ENCODE data around the gene STRN. TPM values are rescaled to one million over a fixed set of nuclear protein-coding genes. Genes with fewer than 3 reads are reported as not detected.
"Not testable (repeated sequence)": the region's sequence is repeated elsewhere in the genome, so short reads cannot be mapped to it uniquely, and the experiment has no call there.

The STRN gene
- total RNA-seq, 4 donors from 2014 or later = 18.2 to 26.4 (median 21.5) TPM

DNA sequence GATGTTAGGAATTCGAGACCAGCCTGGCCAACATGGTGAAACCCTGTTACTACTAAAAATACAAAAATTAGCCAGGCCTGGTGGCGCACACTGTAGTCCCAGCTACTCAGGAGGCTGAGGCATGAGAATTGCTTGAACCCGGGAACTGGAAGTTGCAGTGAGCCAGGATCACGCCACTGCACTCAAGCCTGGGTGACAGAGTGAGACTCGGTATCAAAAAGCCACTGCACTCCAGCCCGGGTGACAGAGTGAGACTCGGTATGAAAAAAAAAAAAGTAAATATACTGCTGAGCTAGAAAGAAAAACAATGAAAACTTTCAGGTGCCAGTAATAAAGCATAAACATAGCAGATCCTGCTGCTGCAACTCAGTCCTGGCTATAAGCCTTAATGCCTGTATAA lies 73.5 kb downstream of the STRN start:
- no peak for TF ChIP-seq EP300 (IDR thresholded peaks at IDR 0.05)
- H3K36me3 ChIP-seq = peaks cover 0 to 31% (median 0%) of the 10 kb centered on the region in 3 donors
- H3K27ac ChIP-seq = no peak overlapping the region
- WGBS, 2 donors = 87 to 90% methylated on average over 7 of the region's 7 CpGs
- H3K4me3 ChIP-seq = no peak overlapping the region
- no peaks in the 10 kb centered on the region for H3K4me1 ChIP-seq
- no peaks in the 10 kb centered on the region for H3K9me3 ChIP-seq
- H3K27me3 ChIP-seq = no peaks in the 10 kb centered on the region
- no peak for DNase-seq (ENCODE audit: low spot score in 2 of 2)

DNA sequence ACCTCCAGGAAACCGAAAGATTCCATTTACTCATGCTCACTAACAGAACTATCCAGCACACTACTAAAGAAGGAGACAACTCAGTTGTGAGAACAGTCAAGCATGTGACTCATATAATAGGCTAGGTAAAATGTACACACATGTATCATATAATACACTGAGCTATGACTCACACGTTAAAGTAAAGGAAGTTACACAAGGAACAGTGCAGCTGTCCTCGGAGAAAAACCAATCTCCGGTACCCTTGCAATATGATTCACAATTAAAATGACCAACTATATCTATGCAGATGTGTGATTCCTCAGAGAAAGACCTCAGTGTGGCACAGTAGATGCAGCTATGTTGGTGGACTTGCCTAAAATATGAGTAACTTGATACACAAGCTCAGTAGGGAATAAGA lies 76.5 kb downstream of the STRN start:
- no peaks in the 10 kb centered on the region for H3K27me3 ChIP-seq
- DNase-seq (ENCODE audit: low spot score in 2 of 2) = no peak
- H3K36me3 ChIP-seq = peaks cover 0 to 32% (median 0%) of the 10 kb centered on the region in 3 donors
- TF ChIP-seq EP300 (IDR thresholded peaks at IDR 0.05) = no peak
- TF ChIP-seq, protein P1, sequence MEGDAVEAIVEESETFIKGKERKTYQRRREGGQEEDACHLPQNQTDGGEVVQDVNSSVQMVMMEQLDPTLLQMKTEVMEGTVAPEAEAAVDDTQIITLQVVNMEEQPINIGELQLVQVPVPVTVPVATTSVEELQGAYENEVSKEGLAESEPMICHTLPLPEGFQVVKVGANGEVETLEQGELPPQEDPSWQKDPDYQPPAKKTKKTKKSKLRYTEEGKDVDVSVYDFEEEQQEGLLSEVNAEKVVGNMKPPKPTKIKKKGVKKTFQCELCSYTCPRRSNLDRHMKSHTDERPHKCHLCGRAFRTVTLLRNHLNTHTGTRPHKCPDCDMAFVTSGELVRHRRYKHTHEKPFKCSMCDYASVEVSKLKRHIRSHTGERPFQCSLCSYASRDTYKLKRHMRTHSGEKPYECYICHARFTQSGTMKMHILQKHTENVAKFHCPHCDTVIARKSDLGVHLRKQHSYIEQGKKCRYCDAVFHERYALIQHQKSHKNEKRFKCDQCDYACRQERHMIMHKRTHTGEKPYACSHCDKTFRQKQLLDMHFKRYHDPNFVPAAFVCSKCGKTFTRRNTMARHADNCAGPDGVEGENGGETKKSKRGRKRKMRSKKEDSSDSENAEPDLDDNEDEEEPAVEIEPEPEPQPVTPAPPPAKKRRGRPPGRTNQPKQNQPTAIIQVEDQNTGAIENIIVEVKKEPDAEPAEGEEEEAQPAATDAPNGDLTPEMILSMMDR (IDR thresholded peaks at IDR 0.05) = no peak
- no peak for TF ChIP-seq POLR2A (IDR thresholded peaks at IDR 0.05)
- no peaks in the 10 kb centered on the region for H3K9me3 ChIP-seq
- H3K4me3 ChIP-seq = no peak overlapping the region
- 84 to 85% methylated on average over 4 of the region's 4 CpGs for WGBS, 2 donors
- no peak overlapping the region for H3K27ac ChIP-seq
- H3K4me1 ChIP-seq = no peaks in the 10 kb centered on the region

DNA sequence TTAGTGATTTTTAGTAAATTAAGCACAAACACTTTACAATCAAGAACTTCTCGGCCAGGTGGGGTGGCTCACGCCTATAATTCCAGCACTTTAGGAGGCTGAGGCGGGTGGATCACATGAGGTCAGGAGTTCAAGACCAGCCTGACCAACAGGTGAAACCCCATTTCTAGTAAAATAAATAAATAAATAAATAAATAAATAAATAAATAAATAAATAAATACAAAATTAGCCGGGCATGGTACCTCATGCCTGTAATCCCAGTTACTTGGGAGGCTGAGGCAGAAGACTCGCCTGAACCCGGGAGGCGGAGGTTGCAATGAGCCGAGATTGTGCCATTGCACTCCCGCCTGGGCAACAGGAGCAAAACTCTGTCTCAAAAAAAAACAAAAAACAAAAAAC lies 79.2 kb downstream of the STRN start:
- not testable (repeated sequence) for H3K9me3 ChIP-seq; H3K27ac ChIP-seq; H3K4me3 ChIP-seq; DNase-seq (ENCODE audit: low spot score in 2 of 2); H3K27me3 ChIP-seq; H3K4me1 ChIP-seq
- H3K36me3 ChIP-seq = peaks cover 0 to 52% (median 0%) of the 10 kb centered on the region in 3 donors
- WGBS, 2 donors = 96 to 97% methylated on average over 9 of the region's 9 CpGs

DNA sequence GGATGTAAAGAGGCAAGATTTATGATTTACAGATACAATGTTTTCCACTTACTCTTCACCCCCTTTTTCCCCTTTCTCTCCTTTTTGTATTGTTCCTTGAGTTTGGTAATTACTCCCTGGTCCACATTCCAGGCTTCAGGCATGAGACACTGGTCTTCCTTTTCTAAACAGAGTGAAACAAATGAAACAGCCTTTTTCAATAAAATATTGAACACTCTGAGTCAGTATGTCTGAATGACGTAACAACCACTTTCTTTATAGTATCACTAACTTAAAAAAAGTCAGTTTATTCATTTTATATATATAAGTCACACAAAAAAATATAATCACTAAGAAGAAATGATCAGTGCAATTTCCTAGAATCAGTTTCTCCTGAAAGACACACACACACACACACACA lies 79.7 kb downstream of the STRN start:
- Histone ChIP-seq H3K27ac (no peak overlapping the region), H3K9me3 (no peaks in the 10 kb centered on the region), H3K4me3 (no peak overlapping the region), H3K36me3 (peaks cover 0 to 53% (median 0%) of the 10 kb centered on the region in 3 donors), H3K4me1 (no peaks in the 10 kb centered on the region), H3K27me3 (no peaks in the 10 kb centered on the region)
- no peak for DNase-seq (ENCODE audit: low spot score in 2 of 2)
- 95 to 98% methylated on average over 1 of the region's 1 CpG for WGBS, 2 donors
- TF ChIP-seq EP300 (IDR thresholded peaks at IDR 0.05) (no peak), POLR2A (IDR thresholded peaks at IDR 0.05) (no peak)
- TF ChIP-seq, protein P1 (IDR thresholded peaks at IDR 0.05) = no peak

DNA sequence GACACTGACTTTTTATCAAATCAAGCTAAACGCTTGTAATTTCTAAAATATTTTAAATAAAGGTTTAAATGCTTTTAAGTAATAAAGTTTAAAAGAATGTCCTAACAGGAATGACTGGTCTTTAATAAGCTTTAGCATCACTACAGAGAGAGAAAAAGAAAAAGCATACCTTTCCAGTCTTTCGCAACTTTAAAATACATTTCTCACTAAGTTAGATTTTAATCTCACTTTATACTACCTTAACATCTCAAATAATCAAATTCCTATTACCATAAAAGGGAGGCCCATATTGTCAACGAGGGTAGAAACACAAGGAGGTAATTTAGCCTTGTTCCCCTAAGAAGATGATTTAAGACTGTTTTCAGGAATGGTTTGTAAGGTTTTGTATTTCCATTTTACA lies 80.7 kb downstream of the STRN start:
- 86 to 88% methylated on average over 3 of the region's 3 CpGs for WGBS, 2 donors
- Histone ChIP-seq H3K4me1 (no peaks in the 10 kb centered on the region), H3K36me3 (peaks cover 0 to 48% (median 0%) of the 10 kb centered on the region in 3 donors), H3K4me3 (no peak overlapping the region), H3K27ac (no peak overlapping the region), H3K27me3 (no peaks in the 10 kb centered on the region), H3K9me3 (no peaks in the 10 kb centered on the region)
- TF ChIP-seq POLR2A (IDR thresholded peaks at IDR 0.05) = no peak
- TF ChIP-seq, protein P1 (IDR thresholded peaks at IDR 0.05) = no peak
- no peak for TF ChIP-seq EP300 (IDR thresholded peaks at IDR 0.05)
- no peak for DNase-seq (ENCODE audit: low spot score in 2 of 2)

DNA sequence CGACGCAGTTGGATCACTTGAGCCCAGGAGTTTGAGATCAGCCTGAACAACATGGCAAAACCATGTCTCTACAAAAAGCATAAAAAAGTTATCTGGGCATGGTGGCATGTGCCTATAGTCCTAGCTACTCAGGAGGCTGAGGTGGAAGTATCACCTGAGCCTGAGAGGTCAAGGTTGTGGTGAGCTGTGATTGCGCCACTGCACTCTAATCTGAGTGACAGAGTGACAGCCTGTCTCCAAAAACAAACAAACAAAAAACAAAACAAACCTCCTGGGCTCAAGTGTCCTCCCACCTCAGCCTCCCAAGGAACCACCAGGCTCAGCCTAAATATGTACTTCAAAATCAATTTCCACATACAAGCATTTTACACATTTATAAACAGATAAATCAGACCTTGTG lies 83.8 kb downstream of the STRN start:
- H3K4me1 ChIP-seq = no peaks in the 10 kb centered on the region
- peaks cover 0 to 64% (median 0%) of the 10 kb centered on the region in 3 donors for H3K36me3 ChIP-seq
- no peak for TF ChIP-seq EP300 (IDR thresholded peaks at IDR 0.05)
- TF ChIP-seq POLR2A (IDR thresholded peaks at IDR 0.05) = no peak
- TF ChIP-seq, protein P1 (IDR thresholded peaks at IDR 0.05) = no peak
- no peaks in the 10 kb centered on the region for H3K9me3 ChIP-seq
- no peaks in the 10 kb centered on the region for H3K27me3 ChIP-seq
- H3K27ac ChIP-seq = no peak overlapping the region
- DNase-seq (ENCODE audit: low spot score in 2 of 2) = no peak
- WGBS, 2 donors = 91 to 97% methylated on average over 3 of the region's 3 CpGs
- no peak overlapping the region for H3K4me3 ChIP-seq
